A549 (cell line): ENCODE results near the gene MAP6. TPM values are rescaled to one million over a fixed set of nuclear protein-coding genes. Genes with fewer than 3 reads are reported as not detected.

Source experiments
- ATAC-seq, 2 experiments: fragments of 200-7000 bp in 1 of 2; fragments of >200 bp in 1 of 2; cut with Nextera tagmentation in 1 of 2; cut with Tn5 transposase in 1 of 2; 3 replicates each; pipeline versions ENCODE4 v1.8.0 to v1.9.1; 2018 to 2020; ENCODE audit warnings: mild to moderate bottlenecking in 1 of 2, moderate library complexity in 1 of 2
- CTCF ChIA-PET: fragments of 300-600 bp; sonication (Branson Sonifier 250); formaldehyde crosslinking; extraction: SDS; loops from one replicate; lab custom pipeline; 2021; ENCODE audit warnings: antibody characterized with exemption, inconsistent platforms; lab: Yijun Ruan, JAX
- POLR2A ChIA-PET: fragments of 350-600 bp; formaldehyde crosslinking; extraction: SDS; loops from one replicate; lab custom pipeline; 2021; ENCODE audit warnings: antibody characterized with exemption, inconsistent platforms; lab: Yijun Ruan, JAX
- DNase-seq, 2 experiments: peaks; one replicate each; pipeline versions ENCODE4 v3.0.0 to v3.0.0-alpha.2; 2011 to 2016; ENCODE audit warnings: low read depth in 1 of 2, low spot score in 1 of 2
- FAIRE-seq: peaks from 2 replicates; lab custom pipeline; 2011; peaks lifted over from hg19 to GRCh38; lab: Jason Lieb, UNC
- H3K27ac ChIP-seq, 2 experiments: fragments of >200 bp; sonication (Bioruptor Twin); formaldehyde crosslinking; 3 replicates each; pipeline ENCODE4 v1.5.1; 2016 to 2017
- H3K4me1 ChIP-seq: fragments of >200 bp; sonication (Bioruptor Twin); formaldehyde crosslinking; 3 replicates; pipeline ENCODE4 v1.6.1; 2016
- H3K4me2 ChIP-seq: fragments of >200 bp; sonication (Bioruptor Twin); formaldehyde crosslinking; 3 replicates; pipeline ENCODE4 v1.6.1; 2016
- H3K4me3 ChIP-seq: fragments of >200 bp; sonication (Bioruptor Twin); formaldehyde crosslinking; 3 replicates; pipeline ENCODE4 v1.5.1; 2016
- H3K9me3 ChIP-seq: fragments of >200 bp; sonication (Bioruptor Twin); formaldehyde crosslinking; 3 replicates; pipeline ENCODE4 v1.6.1; 2016
- CBX2 ChIP-seq: fragments of 200-600 bp; sonication (generic); IDR thresholded peaks from 2 replicates; pipeline ENCODE4 v1.6.1; 2016; ENCODE audit warnings: low read depth, mild to moderate bottlenecking, borderline replicate concordance
- CBX8 ChIP-seq: fragments of 200-600 bp; sonication (generic); IDR thresholded peaks from 2 replicates; pipeline ENCODE4 v1.6.1; 2016
- CHD4 ChIP-seq: fragments of 200-600 bp; sonication (generic); IDR thresholded peaks from 2 replicates; pipeline ENCODE4 v1.6.1; 2016; ENCODE audit warnings: antibody characterized with exemption, mild to moderate bottlenecking, borderline replicate concordance
- EHF ChIP-seq: fragments of 250-450 bp; sonication (Bioruptor Pico); IDR thresholded peaks from 2 replicates; pipeline ENCODE4 v1.5.0; 2020; ENCODE audit warnings: mild to moderate bottlenecking
- ESRRA ChIP-seq: fragments of 150-350 bp; IDR thresholded peaks from 2 replicates; pipeline ENCODE4 v1.6.1; 2014; ENCODE audit warnings: mild to moderate bottlenecking, low read length, borderline replicate concordance
- FOSB ChIP-seq: fragments of 250-450 bp; sonication (Bioruptor Pico); IDR thresholded peaks from 2 replicates; pipeline ENCODE4 v1.5.0; 2020; ENCODE audit warnings: mild to moderate bottlenecking, moderate library complexity
- HOXB13 ChIP-seq: fragments of 250-450 bp; sonication (Bioruptor Pico); IDR thresholded peaks from 2 replicates; pipeline ENCODE4 v1.5.0; 2020; ENCODE audit warnings: low read depth, mild to moderate bottlenecking, moderate library complexity
- MAFK ChIP-seq: fragments of 450-650 bp; IDR thresholded peaks from 2 replicates; pipeline ENCODE4 v1.6.1; 2014; ENCODE audit not compliant: partially characterized antibody
- MAZ ChIP-seq: fragments of 150-350 bp; IDR thresholded peaks from 2 replicates; pipeline ENCODE4 v1.6.1; 2014; ENCODE audit warnings: antibody characterized with exemption, low read depth, low read length, borderline replicate concordance
- NFE2L2 ChIP-seq: fragments of 150-350 bp; conservative IDR thresholded peaks from 2 replicates; pipeline ENCODE4 v1.6.1; 2014; ENCODE audit warnings: low read length
- RAD21 ChIP-seq, 2 experiments: fragments of >200 bp in 1 of 2; sonication (Bioruptor Twin) in 1 of 2; formaldehyde crosslinking in 1 of 2; IDR thresholded peaks in 1 of 2; conservative IDR thresholded peaks in 1 of 2; 2 replicates in 1 of 2; 3 replicates in 1 of 2; pipeline ENCODE4 v1.6.1; 2012 to 2018; ENCODE audit warnings: inconsistent platforms in 1 of 2
- RCOR1 ChIP-seq: fragments of 150-350 bp; IDR thresholded peaks from 2 replicates; pipeline ENCODE4 v1.6.1; 2014; ENCODE audit warnings: antibody characterized with exemption, low read length, low read depth
- SMC3 ChIP-seq: fragments of >200 bp; sonication (Bioruptor Twin); formaldehyde crosslinking; IDR thresholded peaks from 3 replicates; pipeline ENCODE4 v1.6.1; 2018; ENCODE audit warnings: inconsistent platforms
- TFCP2L1 ChIP-seq: fragments of 250-450 bp; sonication (Bioruptor Pico); IDR thresholded peaks from 2 replicates; pipeline ENCODE4 v1.5.0; 2021; ENCODE audit warnings: mild to moderate bottlenecking
- WGBS: methylation state at CpG from one replicate; pipeline ENCODE4 v1.1.6; 2017; ENCODE audit errors: missing lambda C conversion rate; 5-methylcytosine and 5-hydroxymethylcytosine counted together
- polyA plus RNA-seq, 4 experiments: library from polyadenylated mRNA; depleted of rRNA in 3 of 4; stranded (reverse); fragments of >200 nt; fragmentation: RNase III in 1 of 4; extraction: RNeasy Plus Mini Kit Qiagen cat#74134 plus additional on column Dnase treatment in 1 of 4; gene quantifications; 2 replicates in 3 of 4; 3 replicates in 1 of 4; pipeline ENCODE4 v1.2.3, GENCODE V29; 2011 to 2017
- TF ChIP-seq, protein P1 (sequence below): fragments of 150-350 bp; IDR thresholded peaks from 2 replicates; pipeline ENCODE4 v1.6.1; 2014; ENCODE audit warnings: low read depth, mild to moderate bottlenecking, low read length
- TF ChIP-seq, protein P2 (sequence below): fragments of >200 bp; sonication (Bioruptor Twin); formaldehyde crosslinking; IDR thresholded peaks from 3 replicates; pipeline ENCODE4 v1.5.1; 2016
- TF ChIP-seq, protein P3 (sequence below): fragments of 250-450 bp; sonication (Bioruptor Pico); IDR thresholded peaks from 2 replicates; pipeline ENCODE4 v1.5.0; 2020; ENCODE audit warnings: low read depth, mild to moderate bottlenecking, moderate library complexity

The MAP6 gene
- polyA plus RNA-seq, 2 of the 4 experiments (the other 2 are of a cell fraction): 1.1 to 2.1 TPM

DNA sequence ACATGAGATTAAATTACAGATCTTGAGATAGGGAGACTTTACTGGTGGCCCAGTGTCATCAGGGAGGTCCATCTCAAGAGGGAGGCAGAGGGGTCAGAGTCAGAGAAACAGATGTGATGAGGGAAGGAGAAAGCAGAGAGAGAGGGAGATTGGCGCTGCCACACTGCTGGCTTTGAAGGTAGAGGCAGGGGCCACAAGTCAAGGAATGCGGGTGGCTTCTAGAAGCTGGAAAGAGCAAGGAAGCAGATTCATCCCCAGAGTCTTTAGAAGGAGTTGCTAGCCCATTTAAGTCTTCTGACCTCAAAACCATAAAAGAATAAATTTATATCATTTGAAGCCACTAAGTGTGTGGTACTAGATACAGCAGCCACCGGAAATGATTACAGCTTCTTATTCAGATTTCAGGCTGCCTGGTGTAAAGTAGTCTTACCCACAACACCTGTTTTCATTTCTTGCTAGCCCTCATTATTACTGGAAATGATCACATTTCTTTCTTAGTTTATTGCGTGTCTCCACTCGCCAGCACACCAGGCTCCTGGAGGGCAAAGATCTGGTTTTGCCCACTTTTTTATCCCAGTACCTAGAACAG, 119.4 kb downstream of the MAP6 start (continued):
- TF ChIP-seq HOXB13 (CRISPR knock-in tag): no peak
- TF ChIP-seq EHF (CRISPR knock-in tag): no peak
- no peak for TF ChIP-seq RCOR1
- TF ChIP-seq CBX2: no peak
- TF ChIP-seq MAZ: no peak
- no peak for TF ChIP-seq ESRRA
- no peak for TF ChIP-seq RAD21 (conservative IDR thresholded peaks at IDR 0.05 in 1 of 2, IDR thresholded peaks at IDR 0.05 in 1 of 2)

DNA sequence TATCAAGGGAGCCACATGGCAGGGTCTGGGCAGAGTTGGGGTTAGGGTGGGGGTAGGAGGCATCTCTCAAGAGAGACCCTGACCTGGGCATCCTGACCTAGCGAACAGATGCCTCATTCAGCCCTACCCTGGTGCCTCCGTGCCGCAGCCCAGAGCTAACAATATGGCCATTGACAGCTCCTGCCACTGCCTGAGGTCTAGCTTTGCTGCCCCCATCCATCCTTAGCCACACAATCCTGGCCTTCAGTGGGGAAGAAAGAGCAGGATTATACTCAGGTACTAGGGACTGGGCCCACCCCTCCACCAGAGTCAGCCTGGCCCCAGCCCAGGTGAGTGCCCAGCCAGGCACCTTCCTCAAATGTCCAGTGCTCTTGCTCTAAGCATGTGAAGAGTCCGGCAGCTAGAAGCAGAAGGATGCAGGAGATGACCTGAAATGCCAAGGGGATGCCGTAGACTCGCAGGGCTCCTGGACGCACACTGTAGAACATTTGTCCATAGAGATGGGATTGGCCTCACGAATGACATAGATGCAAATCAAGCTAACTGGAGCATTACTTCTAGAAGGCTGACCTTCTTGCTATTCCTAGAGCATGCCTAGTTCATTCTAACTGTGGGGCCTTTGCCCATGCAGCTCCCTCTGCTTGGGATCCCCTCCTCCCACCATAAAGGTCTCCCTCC, 120.1 kb downstream of the MAP6 start:
- 94% methylated on average over 8 of the region's 8 CpGs for WGBS
- TF ChIP-seq MAZ: no peak
- TF ChIP-seq CHD4: no peak
- TF ChIP-seq, protein P1, sequence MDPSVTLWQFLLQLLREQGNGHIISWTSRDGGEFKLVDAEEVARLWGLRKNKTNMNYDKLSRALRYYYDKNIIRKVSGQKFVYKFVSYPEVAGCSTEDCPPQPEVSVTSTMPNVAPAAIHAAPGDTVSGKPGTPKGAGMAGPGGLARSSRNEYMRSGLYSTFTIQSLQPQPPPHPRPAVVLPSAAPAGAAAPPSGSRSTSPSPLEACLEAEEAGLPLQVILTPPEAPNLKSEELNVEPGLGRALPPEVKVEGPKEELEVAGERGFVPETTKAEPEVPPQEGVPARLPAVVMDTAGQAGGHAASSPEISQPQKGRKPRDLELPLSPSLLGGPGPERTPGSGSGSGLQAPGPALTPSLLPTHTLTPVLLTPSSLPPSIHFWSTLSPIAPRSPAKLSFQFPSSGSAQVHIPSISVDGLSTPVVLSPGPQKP: no peak
- TF ChIP-seq NFE2L2: no peak
- TF ChIP-seq, protein P2, sequence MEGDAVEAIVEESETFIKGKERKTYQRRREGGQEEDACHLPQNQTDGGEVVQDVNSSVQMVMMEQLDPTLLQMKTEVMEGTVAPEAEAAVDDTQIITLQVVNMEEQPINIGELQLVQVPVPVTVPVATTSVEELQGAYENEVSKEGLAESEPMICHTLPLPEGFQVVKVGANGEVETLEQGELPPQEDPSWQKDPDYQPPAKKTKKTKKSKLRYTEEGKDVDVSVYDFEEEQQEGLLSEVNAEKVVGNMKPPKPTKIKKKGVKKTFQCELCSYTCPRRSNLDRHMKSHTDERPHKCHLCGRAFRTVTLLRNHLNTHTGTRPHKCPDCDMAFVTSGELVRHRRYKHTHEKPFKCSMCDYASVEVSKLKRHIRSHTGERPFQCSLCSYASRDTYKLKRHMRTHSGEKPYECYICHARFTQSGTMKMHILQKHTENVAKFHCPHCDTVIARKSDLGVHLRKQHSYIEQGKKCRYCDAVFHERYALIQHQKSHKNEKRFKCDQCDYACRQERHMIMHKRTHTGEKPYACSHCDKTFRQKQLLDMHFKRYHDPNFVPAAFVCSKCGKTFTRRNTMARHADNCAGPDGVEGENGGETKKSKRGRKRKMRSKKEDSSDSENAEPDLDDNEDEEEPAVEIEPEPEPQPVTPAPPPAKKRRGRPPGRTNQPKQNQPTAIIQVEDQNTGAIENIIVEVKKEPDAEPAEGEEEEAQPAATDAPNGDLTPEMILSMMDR: no peak
- no peak for TF ChIP-seq MAFK
- TF ChIP-seq, protein P3, sequence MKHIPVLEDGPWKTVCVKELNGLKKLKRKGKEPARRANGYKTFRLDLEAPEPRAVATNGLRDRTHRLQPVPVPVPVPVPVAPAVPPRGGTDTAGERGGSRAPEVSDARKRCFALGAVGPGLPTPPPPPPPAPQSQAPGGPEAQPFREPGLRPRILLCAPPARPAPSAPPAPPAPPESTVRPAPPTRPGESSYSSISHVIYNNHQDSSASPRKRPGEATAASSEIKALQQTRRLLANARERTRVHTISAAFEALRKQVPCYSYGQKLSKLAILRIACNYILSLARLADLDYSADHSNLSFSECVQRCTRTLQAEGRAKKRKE (CRISPR knock-in tag): no peak
- H3K27ac ChIP-seq: no peak overlapping the region
- CTCF ChIA-PET: interaction anchor here (0.6 to 2.6 kb wide), 17 partner anchors 10 to 780 kb away, joined by 3 to 10 read pairs (median 4); partner anchors contain the start of gene SERPINH1
- ATAC-seq (no peak), FAIRE-seq (no peak), DNase-seq (no peak)
- no peak overlapping the region for H3K4me3 ChIP-seq
- H3K4me1 ChIP-seq: no peaks in the 10 kb centered on the region; the same call in 2 of the 3 replicates
- POLR2A ChIA-PET: interaction anchor here (0.6 kb wide), 1 partner anchor 14 kb away, joined by 3 read pairs; no protein-coding TSS in a partner anchor
- no peaks in the 10 kb centered on the region for H3K9me3 ChIP-seq
- no peak overlapping the region for H3K4me2 ChIP-seq

DNA sequence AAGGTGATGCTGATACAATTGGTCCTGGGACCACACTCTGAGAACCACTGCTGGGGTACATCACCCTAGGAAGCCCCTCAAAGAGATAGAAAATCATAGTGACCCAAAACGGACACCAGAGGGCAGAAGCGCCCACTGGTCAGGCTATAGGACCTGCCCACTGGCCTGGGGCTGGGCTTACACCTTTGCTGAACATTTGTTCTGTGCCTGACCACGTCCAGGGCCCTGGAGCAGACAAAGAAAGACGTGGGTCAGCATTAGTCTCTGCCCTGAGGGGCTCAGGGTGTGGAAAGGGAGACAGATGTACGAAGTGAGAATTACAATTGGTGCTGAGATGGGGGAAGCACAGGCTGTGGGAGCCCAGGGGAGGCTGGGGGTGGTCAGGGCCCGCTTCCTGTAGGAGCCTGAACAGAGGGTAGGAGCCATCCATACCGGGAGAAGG, 121.2 kb downstream of the MAP6 start:
- WGBS: 20% methylated on average over 7 of the region's 7 CpGs
- POLR2A ChIA-PET: no interaction called here
- TF ChIP-seq RCOR1 (no peak), SMC3 (peak; percentile 89), RAD21 (conservative IDR thresholded peaks at IDR 0.05 in 1 of 2, IDR thresholded peaks at IDR 0.05 in 1 of 2) (peak; percentile 88 to 89), FOSB (CRISPR knock-in tag) (no peak), TFCP2L1 (CRISPR knock-in tag) (no peak), EHF (CRISPR knock-in tag) (no peak), CBX8 (no peak)
- TF ChIP-seq, protein P2: peak; percentile 89

More for the DNA sequence above, 121.2 kb downstream of the MAP6 start:
- DNase-seq (peak; percentile 53 to 89), FAIRE-seq (no peak), ATAC-seq (peak; percentile 87 to 96)
- peak overlapping the region in 1 of 2 experiments; percentile 43; a peak in 1 of 6 replicates for H3K27ac ChIP-seq
- no peak overlapping the region for H3K4me3 ChIP-seq
- no peak overlapping the region for H3K4me2 ChIP-seq
- CTCF ChIA-PET: interaction anchor here (0.7 to 4.0 kb wide), 30 partner anchors 9 to 320 kb away, joined by 3 to 27 read pairs (median 4); partner anchors contain the start of gene SERPINH1
- H3K9me3 ChIP-seq: no peaks in the 10 kb centered on the region
- no peaks in the 10 kb centered on the region; the same call in 2 of the 3 replicates for H3K4me1 ChIP-seq
